GM23338 (cell line): ENCODE results near the gene UGDH. TPM values are rescaled to one million over a fixed set of nuclear protein-coding genes. Genes with fewer than 3 reads are reported as not detected.

Experiments used
- ATAC-seq: fragments of 200-7000 bp; cut with Tn5 transposase; 3 replicates; pipeline ENCODE4 v1.9.1; 2020
- DNase-seq: peaks from one replicate; pipeline ENCODE4 v3.0.0-alpha.2; 2015; ENCODE audit warnings: low spot score
- H2AFZ ChIP-seq: fragments of 200-600 bp; sonication (generic); 2 replicates; pipeline ENCODE4 v1.8.0; 2016; ENCODE audit warnings: antibody characterized with exemption, mild to moderate bottlenecking, moderate library complexity
- H3F3A ChIP-seq: fragments of 200-600 bp; sonication (generic); replicated peaks from 2 replicates; pipeline ENCODE4 v1.8.0; 2017; ENCODE audit warnings: antibody characterized with exemption, mixed run types, low read depth
- H3K27ac ChIP-seq: fragments of 200-600 bp; sonication (generic); 2 replicates; pipeline ENCODE4 v1.6.1; 2016; ENCODE audit warnings: low read depth
- H3K27me3 ChIP-seq: fragments of 200-600 bp; sonication (generic); 2 replicates; pipeline ENCODE4 v1.8.0; 2016; ENCODE audit warnings: mild to moderate bottlenecking, mixed run types, moderate library complexity; ENCODE audit not compliant: insufficient read depth
- H3K36me3 ChIP-seq: fragments of 200-600 bp; sonication (generic); 2 replicates; pipeline ENCODE4 v1.8.0; 2016; ENCODE audit warnings: mild to moderate bottlenecking; ENCODE audit not compliant: insufficient read depth
- H3K4me1 ChIP-seq: fragments of 200-600 bp; sonication (generic); 2 replicates; pipeline ENCODE4 v1.8.0; 2016; ENCODE audit warnings: mild to moderate bottlenecking, moderate library complexity; ENCODE audit not compliant: insufficient read depth
- H3K4me2 ChIP-seq: fragments of 200-600 bp; sonication (generic); 2 replicates; pipeline ENCODE4 v1.7.1; 2017; ENCODE audit warnings: mixed run types
- H3K4me3 ChIP-seq: fragments of 200-600 bp; sonication (generic); 2 replicates; pipeline ENCODE4 v1.6.1; 2016; ENCODE audit warnings: mixed run types
- H3K79me2 ChIP-seq: fragments of 200-600 bp; sonication (generic); replicated peaks from 2 replicates; pipeline ENCODE4 v1.8.0; 2017; ENCODE audit warnings: mild to moderate bottlenecking; ENCODE audit not compliant: insufficient read depth
- H3K9me2 ChIP-seq: fragments of 200-600 bp; sonication (generic); 2 replicates; pipeline ENCODE4 v1.8.0; 2017; ENCODE audit not compliant: insufficient read depth
- H4K20me1 ChIP-seq: fragments of 200-600 bp; sonication (generic); replicated peaks from 2 replicates; pipeline ENCODE4 v1.8.0; 2017; ENCODE audit warnings: mild to moderate bottlenecking; ENCODE audit not compliant: insufficient read depth
- H3K27ac Mint-ChIP-seq: 2 replicates; pipeline ENCODE4 v1.8.0; 2020; ENCODE audit warnings: inconsistent platforms, mild to moderate bottlenecking, moderate library complexity, mixed read lengths
- H3K27me3 Mint-ChIP-seq: 3 replicates; pipeline ENCODE4 v1.8.0; 2022; ENCODE audit warnings: low read depth, mild to moderate bottlenecking, moderate library complexity, mixed read lengths, inconsistent platforms; ENCODE audit not compliant: insufficient read depth, poor library complexity
- H3K36me3 Mint-ChIP-seq: 3 replicates; pipeline ENCODE4 v1.8.0; 2021; ENCODE audit warnings: low read depth, mild to moderate bottlenecking, inconsistent platforms, moderate library complexity, mixed read lengths
- H3K4me1 Mint-ChIP-seq: 3 replicates; pipeline ENCODE4 v1.8.0; 2020; ENCODE audit warnings: mild to moderate bottlenecking, inconsistent platforms, mixed read lengths
- H3K4me3 Mint-ChIP-seq: 3 replicates; pipeline ENCODE4 v1.8.0; 2021; ENCODE audit warnings: moderate library complexity, mild to moderate bottlenecking, inconsistent platforms, mixed read lengths
- H3K9me3 Mint-ChIP-seq: 3 replicates; pipeline ENCODE4 v1.8.0; 2020; ENCODE audit warnings: moderate library complexity, mild to moderate bottlenecking, inconsistent platforms, mixed read lengths
- CREB1 ChIP-seq: fragments of 250-450 bp; sonication (Bioruptor Pico); IDR thresholded peaks from 2 replicates; pipeline ENCODE4 v1.5.0; 2020; ENCODE audit warnings: low read depth, mild to moderate bottlenecking, moderate library complexity
- ETS1 ChIP-seq: IDR thresholded peaks from 2 replicates; pipeline ENCODE4 v1.6.1; 2016; ENCODE audit warnings: antibody characterized with exemption
- EZH2 ChIP-seq: fragments of 200-600 bp; sonication (generic); IDR thresholded peaks from one replicate; pipeline ENCODE4 v1.8.0; 2017; ENCODE audit warnings: antibody characterized with exemption, mild to moderate bottlenecking, low read depth; ENCODE audit not compliant: unreplicated experiment
- EZH2phosphoT487 ChIP-seq: fragments of 200-600 bp; sonication (generic); IDR thresholded peaks from one replicate; pipeline ENCODE4 v1.8.1; 2018; ENCODE audit warnings: antibody characterized with exemption; ENCODE audit not compliant: unreplicated experiment
- JUNB ChIP-seq: IDR thresholded peaks from one replicate; pipeline ENCODE4 v1.6.1; 2016; ENCODE audit warnings: antibody characterized with exemption; ENCODE audit not compliant: unreplicated experiment
- POLR2AphosphoS5 ChIP-seq: IDR thresholded peaks from 2 replicates; pipeline ENCODE4 v1.6.1; 2016; ENCODE audit warnings: antibody characterized with exemption, low read depth
- STAT1 ChIP-seq: IDR thresholded peaks from one replicate; pipeline ENCODE4 v1.6.1; 2016; ENCODE audit warnings: antibody characterized with exemption; ENCODE audit not compliant: unreplicated experiment
- ZNF462 ChIP-seq: fragments of 250-450 bp; sonication (Bioruptor Pico); IDR thresholded peaks from 2 replicates; pipeline ENCODE4 v1.5.0; 2020; ENCODE audit warnings: mild to moderate bottlenecking, moderate library complexity
- polyA plus RNA-seq: library from polyadenylated mRNA; unstranded; fragments of >200 nt; fragmentation: Nextera tagmentation; extraction: Ambion mirVana; gene quantifications from 2 replicates; pipeline ENCODE4 v1.2.1, GENCODE V29; 2016
- total RNA-seq: library from RNA; depleted of rRNA; stranded (reverse); fragments of >200 nt; shearing (Covaris generic); gene quantifications from 2 replicates; pipeline ENCODE4 v1.2.3, GENCODE V29; 2014
- TF ChIP-seq, protein P1 (sequence below), 2 experiments: fragments of 200-600 bp in 1 of 2; sonication (generic) in 1 of 2; conservative IDR thresholded peaks; 2 replicates each; pipeline versions ENCODE4 v1.5.1 to v1.6.1; 2016 to 2017; ENCODE audit warnings: antibody characterized with exemption in 2 of 2, low read depth in 2 of 2, mild to moderate bottlenecking in 2 of 2, moderate library complexity in 1 of 2

UGDH gene
- total and polyA plus RNA-seq, 2 experiments from 2014 or later = 48.9 to 81.3 TPM

GRCh38 chr4:39562792-39563191, 35.6 kb upstream of the UGDH start (continued):
- TF ChIP-seq, protein P1, sequence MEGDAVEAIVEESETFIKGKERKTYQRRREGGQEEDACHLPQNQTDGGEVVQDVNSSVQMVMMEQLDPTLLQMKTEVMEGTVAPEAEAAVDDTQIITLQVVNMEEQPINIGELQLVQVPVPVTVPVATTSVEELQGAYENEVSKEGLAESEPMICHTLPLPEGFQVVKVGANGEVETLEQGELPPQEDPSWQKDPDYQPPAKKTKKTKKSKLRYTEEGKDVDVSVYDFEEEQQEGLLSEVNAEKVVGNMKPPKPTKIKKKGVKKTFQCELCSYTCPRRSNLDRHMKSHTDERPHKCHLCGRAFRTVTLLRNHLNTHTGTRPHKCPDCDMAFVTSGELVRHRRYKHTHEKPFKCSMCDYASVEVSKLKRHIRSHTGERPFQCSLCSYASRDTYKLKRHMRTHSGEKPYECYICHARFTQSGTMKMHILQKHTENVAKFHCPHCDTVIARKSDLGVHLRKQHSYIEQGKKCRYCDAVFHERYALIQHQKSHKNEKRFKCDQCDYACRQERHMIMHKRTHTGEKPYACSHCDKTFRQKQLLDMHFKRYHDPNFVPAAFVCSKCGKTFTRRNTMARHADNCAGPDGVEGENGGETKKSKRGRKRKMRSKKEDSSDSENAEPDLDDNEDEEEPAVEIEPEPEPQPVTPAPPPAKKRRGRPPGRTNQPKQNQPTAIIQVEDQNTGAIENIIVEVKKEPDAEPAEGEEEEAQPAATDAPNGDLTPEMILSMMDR (conservative IDR thresholded peaks at IDR 0.05; ENCODE audit: low read depth in 2 of 2) = no peak

- Mint-ChIP-seq H3K27ac (no peak overlapping the region), H3K4me3 (no peak overlapping the region), H3K36me3 (peaks cover 6% of the 10 kb centered on the region; the same call in 2 of the 3 replicates), H3K27me3 (no peaks in the 10 kb centered on the region), H3K9me3 (0 out of 3 replicates have a peak, but pooled peaks cover 1% of the 10 kb centered on the region), H3K4me1 (peaks cover 7% of the 10 kb centered on the region; the same call in 2 of the 3 replicates)
- H3K4me3 ChIP-seq = no peak overlapping the region
- H3K27ac ChIP-seq = no peak overlapping the region
- no peaks in the 10 kb centered on the region for H3K9me2 ChIP-seq
- H4K20me1 ChIP-seq = no peaks in the 10 kb centered on the region
- H3K36me3 ChIP-seq = no peaks in the 10 kb centered on the region
- H3K27me3 ChIP-seq = no peaks in the 10 kb centered on the region
- ATAC-seq = no peak
- no peak for DNase-seq
- no peaks in the 10 kb centered on the region for H3K79me2 ChIP-seq
- TF ChIP-seq POLR2AphosphoS5 = no peak
- no peak for TF ChIP-seq EZH2
- no peak for TF ChIP-seq ETS1
- TF ChIP-seq STAT1 = no peak
- no peak for TF ChIP-seq EZH2phosphoT487
- peaks cover 9% of the 10 kb centered on the region; the same call in 1 of the 2 replicates for H3K4me1 ChIP-seq
- no peak overlapping the region for H3K4me2 ChIP-seq
- no peak overlapping the region for H2AFZ ChIP-seq
- H3F3A ChIP-seq = no peaks in the 10 kb centered on the region
These were observed 32.4 kb upstream of the UGDH start for GRCh38 chr4:39559626-39560025.

DNA sequence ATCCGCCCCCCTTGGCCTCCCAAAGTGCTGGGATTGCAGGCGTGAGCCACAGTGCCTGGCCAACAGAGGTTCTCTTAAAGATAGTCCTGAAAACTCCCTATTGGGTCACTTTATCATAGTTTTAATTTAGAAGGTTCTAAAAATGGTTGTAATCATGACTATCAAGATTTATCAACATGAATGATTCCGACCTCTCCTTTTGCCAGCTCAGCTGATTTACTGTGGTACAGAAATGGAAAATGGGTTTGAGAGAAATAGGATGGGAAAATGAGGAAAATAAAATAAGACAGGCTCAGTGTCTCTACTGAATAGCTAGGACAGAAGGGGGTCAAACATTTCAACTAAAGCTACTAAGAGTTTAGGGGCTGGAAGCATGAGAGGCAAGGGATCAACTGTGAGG, 28.2 kb upstream of the UGDH start:
- Histone ChIP-seq H3K79me2 (no peaks in the 10 kb centered on the region), H3K4me1 (no peaks in the 10 kb centered on the region), H3K27ac (no peak overlapping the region), H2AFZ (no peak overlapping the region), H3F3A (no peaks in the 10 kb centered on the region), H4K20me1 (no peaks in the 10 kb centered on the region), H3K9me2 (no peaks in the 10 kb centered on the region), H3K4me2 (no peak overlapping the region), H3K27me3 (no peaks in the 10 kb centered on the region), H3K4me3 (no peak overlapping the region), H3K36me3 (no peaks in the 10 kb centered on the region)
- peaks cover 8% of the 10 kb centered on the region for H3K36me3 Mint-ChIP-seq
- no peak overlapping the region; the same call in 2 of the 3 replicates for H3K4me3 Mint-ChIP-seq
- H3K9me3 Mint-ChIP-seq = no peaks in the 10 kb centered on the region
- ATAC-seq (no peak), DNase-seq (no peak)
- H3K27me3 Mint-ChIP-seq = no peaks in the 10 kb centered on the region
- H3K4me1 Mint-ChIP-seq = peaks cover 2% of the 10 kb centered on the region; the same call in 1 of the 3 replicates
- H3K27ac Mint-ChIP-seq = no peak overlapping the region
- TF ChIP-seq JUNB (no peak), ZNF462 (CRISPR knock-in tag) (no peak), CREB1 (CRISPR knock-in tag) (no peak), EZH2 (no peak)
- TF ChIP-seq, protein P1 (conservative IDR thresholded peaks at IDR 0.05; ENCODE audit: low read depth in 2 of 2) = no peak
